Activated CD4-positive, alpha-beta T cell treated with anti-CD3 and anti-CD28 coated beads for 1 hour (primary cell): ENCODE data around the gene CFD.
"Not testable (repeated sequence)": the region's sequence is repeated elsewhere in the genome, so short reads cannot be mapped to it uniquely, and the experiment has no call there.

Source experiments
- DNase-seq: peaks from one replicate; pipeline ENCODE4 v3.0.0-alpha.2; 2020

Gene CFD

GRCh38 chr19:858868-859843 lies at the start of gene CFD:
Gene CFD, plus strand, starts transcription at chr19:859664. Its CDS starts 26 bp downstream, at chr19:859690.
- DNase-seq = no peak

- no peak for DNase-seq
These were observed 49.2 kb upstream of the CFD start for GRCh38 chr19:810077-810855.

GRCh38 chr19:810883-811489 lies 48.5 kb upstream of the CFD start:
- no peak for DNase-seq

- DNase-seq = no peak
These were observed 47.9 kb upstream of the CFD start for GRCh38 chr19:811506-812048.

- no peak for DNase-seq
These were observed 47.3 kb upstream of the CFD start for GRCh38 chr19:812049-812746.

- no peak for DNase-seq
These were observed 46.7 kb upstream of the CFD start for GRCh38 chr19:812747-813218.

- DNase-seq = no peak
These were observed 46.0 kb upstream of the CFD start for GRCh38 chr19:813219-814151.

- DNase-seq = no peak
These were observed 45.0 kb upstream of the CFD start for GRCh38 chr19:814152-815078.

- DNase-seq = no peak
These were observed 44.2 kb upstream of the CFD start for GRCh38 chr19:815079-815774.

GRCh38 chr19:815775-816499 lies 43.5 kb upstream of the CFD start:
- DNase-seq = no peak

GRCh38 chr19:816500-816857 lies 43.0 kb upstream of the CFD start:
- no peak for DNase-seq

- DNase-seq = not testable (repeated sequence)
These were observed 39.3 kb upstream of the CFD start for GRCh38 chr19:820212-820611.

- no peak for DNase-seq
These were observed 38.1 kb upstream of the CFD start for GRCh38 chr19:821231-821824.

GRCh38 chr19:821825-822503 lies 37.5 kb upstream of the CFD start, which contains the start of gene PLPPR3:
Gene PLPPR3, minus strand, starts transcription at chr19:821955. Its CDS starts 396 bp downstream, at chr19:821559.
- no peak for DNase-seq

GRCh38 chr19:823565-824121 lies 35.8 kb upstream of the CFD start:
- no peak for DNase-seq

- DNase-seq = no peak
These were observed 34.6 kb upstream of the CFD start for GRCh38 chr19:824885-825284.
